AG08395 (cell line): ENCODE results near the gene IRF9.
"Not testable (repeated sequence)": the region's sequence is repeated elsewhere in the genome, so short reads cannot be mapped to it uniquely, and the experiment has no call there.

Source experiments
- DNase-seq: peaks from one replicate; pipeline ENCODE4 v3.0.0; 2012; ENCODE audit warnings: mixed read lengths, low spot score

Gene IRF9

DNA sequence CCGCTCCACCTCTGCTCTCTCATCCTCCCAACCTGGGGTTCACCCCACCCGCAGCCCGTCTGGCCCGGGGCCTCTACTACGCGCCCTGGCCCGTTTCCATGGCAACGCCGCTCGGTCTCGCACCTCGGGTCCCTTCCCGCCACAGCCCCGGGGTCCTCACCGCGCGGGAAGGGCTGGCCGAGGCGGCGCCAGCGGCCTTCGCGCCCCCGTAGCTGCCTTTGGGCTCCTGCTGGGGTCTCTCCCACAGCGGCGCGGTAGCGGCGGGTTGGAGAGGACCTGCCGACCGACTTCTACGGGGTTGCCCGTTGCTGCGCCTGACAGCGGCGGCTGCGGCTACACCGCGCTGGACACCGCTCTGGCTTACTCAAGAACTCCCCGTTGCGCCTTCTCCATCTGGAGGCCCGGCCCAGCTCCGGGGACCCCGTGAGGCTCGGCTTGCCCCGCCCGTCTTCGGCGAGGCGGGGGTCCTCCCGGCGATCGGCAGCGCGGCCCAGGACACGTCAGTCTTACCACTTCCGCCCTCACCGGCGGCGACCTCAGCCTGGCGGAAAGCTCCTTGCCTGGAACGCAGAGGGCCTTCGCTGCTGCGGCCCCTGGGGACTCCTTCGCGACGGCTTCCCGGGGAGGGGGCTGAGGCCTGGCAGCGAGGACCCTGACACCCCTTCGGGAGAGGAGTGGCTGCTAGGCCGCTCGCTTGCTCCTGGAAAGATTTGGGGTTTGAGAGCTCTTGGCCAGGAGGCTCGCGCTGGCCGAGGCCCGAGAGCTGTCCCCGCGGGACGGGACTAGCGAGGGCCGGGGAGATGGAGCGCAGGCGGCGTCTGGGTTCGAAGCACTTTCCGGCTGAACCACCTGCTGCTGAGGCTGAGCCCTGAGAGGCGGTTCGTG lies 34.4 kb downstream of the IRF9 start, which contains the start of gene TM9SF1:
Gene TM9SF1, minus strand, starts transcription at position 256 of the 885 bp plus-strand sequence. CDS start 422 bp downstream, outside the sequence.
- DNase-seq: peak; percentile 91

DNA sequence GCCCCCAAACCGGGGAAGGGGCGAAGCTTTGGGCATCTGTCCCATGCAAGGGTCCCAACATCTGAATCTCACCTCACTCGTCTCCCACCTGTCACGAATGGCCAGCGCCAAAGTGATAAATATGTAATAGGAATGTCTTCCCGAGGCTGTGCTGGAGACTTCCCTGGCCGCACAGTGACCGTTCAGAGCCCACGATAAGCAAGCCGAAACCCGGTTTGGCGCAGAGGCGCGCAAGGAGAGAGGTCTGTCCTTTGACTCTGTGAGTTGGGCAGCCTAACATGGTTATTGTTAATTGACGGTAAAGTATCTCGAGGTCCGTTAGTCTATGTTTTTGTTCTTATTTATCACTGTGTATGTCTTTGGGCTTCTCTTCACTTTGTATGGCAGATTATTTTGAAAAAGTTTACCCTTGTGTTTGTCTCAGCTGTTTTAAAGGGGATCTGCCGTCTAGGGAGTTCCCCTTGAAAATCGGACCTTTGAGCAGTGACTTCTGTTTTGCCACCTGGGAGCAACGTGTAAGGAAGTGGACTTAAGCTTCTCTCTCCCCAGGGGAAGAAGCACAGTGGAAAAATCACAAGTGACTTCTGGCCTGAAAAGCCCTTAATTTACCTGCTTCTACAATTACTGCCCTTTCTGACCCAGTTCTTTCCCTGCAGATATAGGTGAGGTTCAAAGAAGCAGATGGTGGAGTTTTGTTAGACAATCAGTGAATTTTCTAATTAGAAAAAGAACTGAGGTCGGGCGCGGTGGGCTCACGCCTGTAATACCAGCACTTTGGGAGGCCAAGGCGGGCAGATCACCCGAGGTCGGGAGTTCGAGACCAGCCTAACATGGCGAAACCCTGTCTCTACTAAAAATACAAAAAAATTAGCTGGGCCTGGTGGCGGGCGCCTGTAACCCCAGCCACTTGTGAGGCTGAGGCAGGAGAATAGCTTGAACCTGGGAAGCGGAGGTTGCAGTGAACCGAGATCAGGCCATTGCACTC lies 35.3 kb downstream of the IRF9 start:
- DNase-seq: peak; percentile 34

DNA sequence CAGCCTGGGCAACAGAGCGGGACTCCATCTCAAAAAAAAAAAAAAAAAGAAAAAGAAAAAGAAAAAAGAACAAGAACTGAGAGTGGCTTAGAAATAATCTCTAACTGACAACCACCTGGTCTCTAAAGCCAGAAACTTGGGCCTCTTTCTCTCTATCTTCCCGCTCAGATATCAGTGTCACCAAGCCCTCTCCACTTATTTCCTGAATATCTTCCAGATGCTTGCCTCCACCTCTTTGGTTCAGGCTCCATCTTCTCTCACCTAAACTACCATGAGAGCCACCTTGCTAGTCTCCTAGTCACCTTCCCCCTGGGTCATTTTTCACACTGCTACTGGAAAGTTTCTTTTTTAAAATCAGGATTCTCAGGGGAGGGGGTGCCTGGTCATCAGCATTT lies 36.0 kb downstream of the IRF9 start:
- no peak for DNase-seq

DNA sequence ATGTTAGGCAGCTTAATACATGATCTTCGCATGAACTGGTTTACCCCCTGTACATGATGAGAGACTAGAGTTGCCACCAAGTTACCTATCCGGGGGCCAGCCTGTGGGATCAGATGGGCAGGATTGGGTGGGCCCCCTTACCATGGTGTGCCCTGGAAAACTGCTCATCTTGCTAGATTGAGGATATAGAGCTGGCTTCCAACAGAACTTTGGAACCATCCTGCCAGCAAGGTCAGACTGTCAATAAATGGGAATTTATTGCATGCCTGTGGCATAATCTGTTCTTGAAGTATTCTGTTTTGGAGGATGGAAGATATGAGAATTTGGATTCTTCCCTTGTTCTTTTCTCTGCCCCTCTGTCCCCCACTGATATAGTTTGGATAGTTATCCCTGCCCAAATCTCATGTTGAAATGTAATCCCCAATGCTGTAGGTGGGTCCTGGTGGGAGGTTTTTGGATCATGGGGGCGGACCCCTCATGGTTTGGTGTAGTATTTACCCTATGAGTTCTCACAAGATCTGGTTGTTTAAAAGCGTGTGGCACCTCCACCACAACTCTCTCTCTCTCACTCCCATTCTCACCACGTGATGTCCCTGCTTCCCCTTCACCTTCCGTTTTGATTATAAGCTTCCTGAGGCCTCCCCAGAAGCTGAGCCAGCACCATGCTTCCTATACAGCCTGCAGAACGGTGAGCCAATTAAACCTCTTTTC lies 37.9 kb downstream of the IRF9 start:
- DNase-seq: no peak

DNA sequence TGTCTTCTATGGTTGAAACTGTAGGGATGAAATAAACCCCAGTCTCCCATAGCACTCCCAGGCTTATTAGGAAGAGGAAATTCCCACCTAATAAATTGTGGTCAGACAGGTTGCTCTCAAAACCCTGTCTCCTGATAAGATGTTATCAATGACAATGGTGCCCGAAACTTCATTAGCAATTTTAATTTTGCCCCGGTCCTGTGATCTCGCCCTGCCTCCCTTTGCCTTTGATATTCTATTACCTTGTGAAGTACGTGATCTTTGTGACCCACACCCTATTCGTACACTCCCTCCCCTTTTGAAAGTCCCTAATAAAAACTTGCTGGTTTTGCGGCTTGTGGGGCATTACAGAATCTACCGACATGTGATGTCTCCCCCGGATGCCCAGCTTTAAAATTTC lies 41.5 kb downstream of the IRF9 start:
- not testable (repeated sequence) for DNase-seq

DNA sequence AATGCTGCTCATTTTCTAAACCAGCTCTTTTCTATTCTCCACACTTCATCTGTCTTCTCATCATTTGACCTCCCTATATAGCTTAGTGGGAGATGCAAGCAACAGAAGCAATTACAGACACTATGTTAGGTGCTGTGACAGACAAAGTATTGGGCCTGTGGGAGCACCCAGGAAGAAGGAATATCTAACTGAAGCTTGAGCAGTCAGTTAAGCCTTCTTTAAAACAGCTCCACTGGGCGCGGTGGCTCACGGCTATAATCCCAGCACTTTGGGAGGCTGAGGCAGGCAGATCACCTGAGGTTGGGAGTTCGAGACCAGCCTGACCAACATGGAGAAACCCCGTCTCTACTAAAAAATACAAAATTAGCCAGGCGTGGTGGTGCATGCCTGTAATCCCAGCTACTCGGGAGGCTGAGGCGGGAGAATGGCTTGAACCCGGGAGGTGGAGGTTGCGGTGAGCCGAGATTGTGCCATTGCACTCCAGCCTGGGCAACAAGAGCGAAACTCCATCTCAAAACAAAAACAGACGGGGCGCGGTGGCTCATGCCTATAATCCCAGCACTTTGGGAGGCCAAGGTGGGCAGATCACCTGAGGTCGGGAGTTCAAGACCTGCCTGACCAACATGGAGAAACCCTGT lies 42.3 kb downstream of the IRF9 start:
- not testable (repeated sequence) for DNase-seq

DNA sequence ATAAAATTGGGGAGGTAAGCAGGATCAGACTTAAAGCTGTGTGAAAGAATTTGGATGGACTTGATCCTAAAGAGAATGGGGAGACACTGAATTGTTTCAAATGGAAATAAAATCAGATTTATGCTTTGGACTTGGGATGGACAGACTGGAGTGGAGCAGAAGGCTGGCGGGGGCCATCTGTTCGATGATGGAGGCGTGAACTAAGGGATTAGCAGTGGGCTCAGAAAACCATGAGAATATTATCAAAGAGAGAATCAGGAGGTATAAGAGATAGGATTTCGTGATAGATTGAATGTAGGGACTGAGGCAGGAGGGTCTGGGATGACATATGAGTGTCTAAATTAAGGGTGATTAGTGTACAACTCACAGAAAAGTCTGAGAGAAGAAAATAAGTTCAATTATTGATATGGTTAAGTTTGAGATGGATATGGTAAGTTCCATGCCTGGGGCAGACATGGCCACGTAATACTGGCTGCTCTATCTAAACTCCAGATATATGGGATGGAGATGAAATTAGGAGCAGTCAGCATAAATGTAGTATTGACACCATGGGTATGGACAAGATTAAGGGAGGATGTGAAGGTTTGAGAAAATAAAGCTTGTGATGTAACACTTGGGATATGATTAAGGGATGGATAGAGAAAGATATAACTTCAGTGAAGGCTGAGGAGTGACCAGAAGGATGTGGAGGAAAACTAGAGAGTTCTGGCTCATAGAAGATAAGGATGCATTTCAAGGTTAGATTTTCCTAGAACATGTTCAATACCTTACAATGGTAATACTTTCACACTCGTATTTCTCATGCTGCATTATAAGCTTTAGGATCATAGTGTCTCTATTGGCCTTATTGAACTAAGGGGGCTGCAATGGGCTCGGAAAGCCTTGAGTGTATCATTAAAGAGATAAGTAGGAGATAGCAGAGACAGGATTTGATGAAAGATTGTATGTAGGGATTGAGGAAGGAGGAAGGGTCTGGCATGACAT lies 43.4 kb downstream of the IRF9 start:
- DNase-seq: no peak

DNA sequence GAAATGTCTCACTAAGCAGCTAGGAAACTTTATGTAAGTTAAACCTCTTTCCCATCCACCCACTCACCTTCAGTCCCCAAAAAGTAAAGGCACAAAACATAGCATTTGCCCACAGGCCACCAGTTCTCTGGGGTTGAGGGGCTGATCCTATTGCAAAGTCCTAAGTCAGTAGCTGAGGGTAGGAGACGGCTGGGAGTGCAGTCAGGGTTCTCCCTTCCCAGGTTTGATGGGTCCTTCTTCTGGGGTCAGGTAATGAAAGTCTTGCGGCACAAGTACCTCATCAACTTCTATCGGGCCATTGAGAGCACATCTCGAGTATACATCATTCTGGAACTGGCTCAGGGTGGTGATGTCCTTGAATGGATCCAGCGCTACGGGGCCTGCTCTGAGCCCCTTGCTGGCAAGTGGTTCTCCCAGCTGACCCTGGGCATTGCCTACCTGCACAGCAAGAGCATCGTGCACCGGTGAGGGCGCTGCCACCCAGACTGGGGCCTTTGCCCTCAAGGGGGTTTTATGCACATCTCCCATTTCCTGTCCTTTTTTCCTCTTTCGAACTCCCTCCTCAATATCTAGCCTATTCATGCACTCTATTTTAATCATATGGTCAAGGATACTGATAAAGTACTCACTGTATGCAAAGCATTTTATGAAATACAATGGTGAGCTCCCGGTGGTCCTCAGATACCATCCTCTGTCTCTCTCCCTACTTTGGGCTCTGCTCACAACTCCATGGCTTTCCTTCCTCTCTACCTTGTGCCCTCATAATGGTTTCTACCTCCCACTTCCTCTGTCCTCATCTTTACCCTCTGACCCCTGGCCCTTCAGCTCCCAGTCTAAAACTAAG lies 45.4 kb downstream of the IRF9 start:
- DNase-seq: no peak

DNA sequence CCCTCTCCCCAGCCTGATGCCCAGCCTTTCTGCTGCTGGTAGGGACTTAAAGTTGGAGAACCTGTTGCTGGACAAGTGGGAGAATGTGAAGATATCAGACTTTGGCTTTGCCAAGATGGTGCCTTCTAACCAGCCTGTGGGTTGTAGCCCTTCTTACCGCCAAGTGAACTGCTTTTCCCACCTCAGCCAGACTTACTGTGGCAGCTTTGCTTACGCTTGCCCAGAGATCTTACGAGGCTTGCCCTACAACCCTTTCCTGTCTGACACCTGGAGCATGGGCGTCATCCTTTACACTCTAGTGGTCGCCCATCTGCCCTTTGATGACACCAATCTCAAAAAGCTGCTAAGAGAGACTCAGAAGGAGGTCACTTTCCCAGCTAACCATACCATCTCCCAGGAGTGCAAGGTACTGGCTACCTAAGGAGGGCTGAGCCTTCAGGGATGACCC lies 46.1 kb downstream of the IRF9 start:
- no peak for DNase-seq

DNA sequence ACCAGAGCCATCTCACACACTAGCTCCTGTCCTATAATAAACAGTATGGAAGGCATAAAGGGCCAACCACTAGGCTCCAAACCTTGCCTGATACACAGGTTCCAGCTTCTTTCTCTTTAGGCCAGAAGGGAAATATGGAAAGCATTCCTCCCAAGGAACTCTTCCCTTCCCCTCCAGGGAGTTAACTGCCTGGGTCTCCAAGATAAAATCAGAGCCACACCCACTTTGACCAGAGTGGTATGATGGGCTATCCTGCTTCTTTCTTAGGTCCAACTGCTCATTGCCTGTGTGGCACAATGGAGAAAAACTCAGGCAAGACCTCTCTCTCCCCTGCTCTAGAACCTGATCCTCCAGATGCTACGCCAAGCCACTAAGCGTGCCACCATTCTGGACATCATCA lies 46.6 kb downstream of the IRF9 start:
- no peak for DNase-seq

DNA sequence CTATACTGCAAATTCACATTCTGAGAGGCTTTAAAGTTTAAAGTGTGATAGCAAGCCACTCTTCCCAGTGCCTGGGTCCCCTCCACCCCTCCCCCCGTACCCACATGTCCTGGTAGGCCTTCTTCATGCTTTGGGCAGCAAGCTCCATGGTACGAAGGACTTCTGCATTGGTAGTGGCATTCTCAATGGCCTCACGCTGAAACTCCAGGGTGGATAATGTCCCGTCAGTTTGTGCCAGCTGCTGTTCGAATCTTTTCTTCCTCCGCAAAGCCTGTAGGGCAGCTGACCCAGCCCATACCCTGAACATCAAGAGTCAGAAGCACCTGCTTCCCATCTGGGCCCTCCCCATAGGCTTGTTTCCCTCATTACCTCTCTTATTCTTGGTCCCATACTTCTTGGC lies 50.2 kb downstream of the IRF9 start:
- DNase-seq: no peak

DNA sequence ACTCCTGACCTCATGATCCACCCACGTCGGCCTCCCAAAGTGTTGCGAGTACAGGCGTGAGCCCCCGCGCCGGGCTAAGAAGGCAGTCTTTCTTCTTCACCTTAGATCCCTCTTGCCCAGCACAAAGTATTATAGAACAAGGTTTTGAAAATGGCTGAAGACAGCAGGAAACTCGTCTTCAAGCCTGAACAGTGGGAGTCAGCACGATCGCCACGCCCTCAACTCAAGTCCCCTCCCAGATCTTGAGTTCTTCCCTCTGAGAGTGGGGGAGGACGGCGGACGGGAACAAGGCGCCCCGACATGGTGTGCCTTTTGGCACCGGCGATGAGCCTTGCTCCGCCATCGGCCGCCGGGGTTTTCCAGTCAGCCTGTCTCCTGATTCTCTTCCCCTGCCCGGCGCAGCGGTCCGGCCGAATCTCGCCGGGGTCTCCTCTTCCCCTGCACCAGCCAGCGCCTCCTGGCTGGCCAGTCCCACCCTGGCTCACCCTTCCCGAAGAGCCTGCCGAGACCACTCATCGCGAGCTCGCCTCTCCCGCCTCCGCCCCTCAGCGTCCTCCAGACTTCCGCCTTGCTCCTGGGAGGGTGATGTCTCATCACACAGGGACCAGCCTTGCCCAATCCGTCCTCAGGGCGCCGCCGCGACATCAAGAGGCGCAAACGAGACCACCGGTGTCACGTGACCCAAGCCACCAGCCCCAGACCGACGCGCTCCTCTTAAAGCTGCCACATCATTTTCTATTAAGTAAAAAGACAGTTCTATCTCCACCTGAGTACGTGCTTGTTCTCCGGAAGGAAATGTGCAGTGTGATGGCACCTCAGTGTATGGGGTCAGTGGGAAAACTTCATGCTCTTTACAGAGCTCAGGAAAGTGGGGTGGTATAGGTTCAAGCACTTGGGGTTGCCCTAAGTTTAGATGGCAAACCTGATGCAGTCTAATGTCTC lies 52.1 kb downstream of the IRF9 start, which contains the start of gene CHMP4A:
Gene CHMP4A, minus strand, starts transcription at position 565 of the 942 bp plus-strand sequence. Its CDS starts 49 bp downstream, at position 516.
- peak; percentile 98 for DNase-seq

DNA sequence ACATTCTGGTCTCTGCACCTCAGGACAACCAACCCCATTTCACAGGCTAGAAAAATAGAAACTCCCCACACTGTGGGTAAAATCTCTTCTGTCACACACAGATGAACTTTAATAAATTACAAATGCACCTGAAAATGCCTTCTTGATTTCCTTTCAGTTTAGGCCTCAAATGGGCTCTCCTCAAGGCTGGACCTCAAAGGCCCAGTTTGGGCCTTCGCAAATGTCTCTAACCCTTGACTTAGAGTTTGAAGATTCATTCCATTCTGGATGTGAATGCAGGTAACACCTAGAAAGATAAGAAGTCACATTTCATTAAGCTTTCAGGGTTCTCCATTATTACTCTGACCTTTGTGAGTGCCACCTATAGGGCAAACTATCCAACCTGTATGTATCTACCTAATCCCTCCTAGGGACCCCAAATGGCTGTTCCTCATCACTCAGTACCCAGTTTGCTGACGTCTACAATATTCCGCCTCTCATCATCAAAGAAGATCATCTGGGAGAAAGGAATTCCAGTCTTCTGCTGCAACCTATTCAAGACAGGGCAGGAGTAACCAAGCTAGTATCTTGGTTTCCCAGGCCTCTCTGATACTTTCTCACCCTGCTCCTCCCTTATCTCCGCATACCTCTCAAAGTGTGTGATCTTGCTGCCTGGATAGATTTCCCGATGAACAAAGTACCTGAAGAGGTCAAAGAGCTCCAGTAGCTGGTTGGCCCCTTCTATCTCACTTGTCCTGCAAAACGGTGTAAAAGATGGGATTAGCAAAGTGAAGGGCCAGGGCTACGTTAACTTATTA lies 53.0 kb downstream of the IRF9 start:
- no peak for DNase-seq

DNA sequence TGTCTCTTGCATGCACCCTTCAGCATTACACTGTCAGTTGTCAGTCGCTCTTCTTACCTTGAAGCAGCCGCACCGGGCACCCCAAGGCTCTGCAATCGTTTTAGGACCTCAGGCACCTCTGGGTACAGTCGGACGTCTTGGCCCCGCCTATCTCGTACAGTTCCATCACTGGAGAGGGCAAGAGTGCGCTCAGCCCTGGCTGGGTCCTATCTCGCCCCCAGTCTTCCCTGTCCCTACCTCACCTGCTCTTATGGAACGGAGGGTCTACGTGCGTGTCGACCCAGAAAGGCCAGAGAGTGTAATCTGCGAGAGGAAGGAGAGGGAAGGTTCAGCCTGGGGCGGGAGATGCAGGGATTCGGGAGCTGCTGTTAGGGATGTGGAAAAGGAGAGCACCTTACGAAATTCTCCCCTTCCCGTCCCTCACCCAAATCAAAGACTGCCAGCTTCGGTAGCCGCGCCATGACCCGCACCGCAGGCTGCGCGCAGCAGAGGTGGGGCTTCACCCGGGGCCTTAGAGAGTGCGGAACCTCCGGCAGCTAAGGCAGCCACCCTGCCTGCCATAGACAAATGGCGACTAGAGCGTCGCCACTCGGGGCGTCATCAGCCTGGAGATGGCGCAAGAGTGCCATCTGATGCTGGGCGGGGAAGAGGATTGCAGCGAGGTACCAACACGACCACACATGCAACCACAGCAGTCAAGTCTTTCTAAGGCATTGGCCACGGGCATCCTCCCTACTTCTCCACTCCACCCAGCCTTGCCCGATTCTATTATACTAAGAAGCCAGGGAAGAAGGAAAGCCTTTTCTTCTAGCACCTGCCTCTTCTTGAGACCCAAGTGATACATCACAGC lies 54.7 kb downstream of the IRF9 start, which contains the start of gene MDP1:
Gene MDP1, minus strand, starts transcription at position 572 of the 850 bp plus-strand sequence. Its CDS starts 111 bp downstream, at position 461.
- peak; percentile 92 for DNase-seq
